Measurements from ENCODE around the gene FLAD1.
A peak's percentile ranks its signal among the peaks of the same experiment; 100 is the strongest.

FLAD1 gene

GRCh38 chr1:154951901-154952657 is 31.1 kb upstream of the FLAD1 start:
- peak in 1 of 2 donors; percentile 56 for DNase-seq (ENCODE audit: low read depth in 1 of 2, low spot score in 1 of 2)

GRCh38 chr1:154952664-154953063 is 30.5 kb upstream of the FLAD1 start:
- no peak for DNase-seq (ENCODE audit: low read depth in 1 of 2, low spot score in 1 of 2)

- DNase-seq (ENCODE audit: low read depth in 1 of 2, low spot score in 1 of 2), result no peak
Measured at GRCh38 chr1:154953611-154954038, 29.5 kb upstream of the FLAD1 start.

- DNase-seq (ENCODE audit: low read depth in 1 of 2, low spot score in 1 of 2), result no peak
Measured at GRCh38 chr1:154954541-154954940, 28.6 kb upstream of the FLAD1 start.

GRCh38 chr1:154955039-154955717 is 28.0 kb upstream of the FLAD1 start:
- peak in 1 of 2 donors; percentile 74 for DNase-seq (ENCODE audit: low read depth in 1 of 2, low spot score in 1 of 2)

GRCh38 chr1:154955718-154956543 is 27.2 kb upstream of the FLAD1 start, which contains the start of gene PBXIP1:
PBXIP1 (minus strand) TSS chr1:154956099; CDS start chr1:154953721, 2,378 bp downstream.
- peak; percentile 52 to 76 for DNase-seq (ENCODE audit: low read depth in 1 of 2, low spot score in 1 of 2)

GRCh38 chr1:154956544-154956941 is 26.6 kb upstream of the FLAD1 start:
- no peak for DNase-seq (ENCODE audit: low read depth in 1 of 2, low spot score in 1 of 2)

- DNase-seq (ENCODE audit: low read depth in 1 of 2, low spot score in 1 of 2), result no peak
Measured at GRCh38 chr1:154957091-154957657, 26.0 kb upstream of the FLAD1 start.

GRCh38 chr1:154958036-154958435 is 25.1 kb upstream of the FLAD1 start:
- DNase-seq (ENCODE audit: low read depth in 1 of 2, low spot score in 1 of 2), result no peak

GRCh38 chr1:154958681-154959425 is 24.3 kb upstream of the FLAD1 start:
- no peak for DNase-seq (ENCODE audit: low read depth in 1 of 2, low spot score in 1 of 2)

GRCh38 chr1:154959426-154959780 is 23.7 kb upstream of the FLAD1 start:
- no peak for DNase-seq (ENCODE audit: low read depth in 1 of 2, low spot score in 1 of 2)

GRCh38 chr1:154960446-154961136 is 22.6 kb upstream of the FLAD1 start:
- DNase-seq (ENCODE audit: low read depth in 1 of 2, low spot score in 1 of 2), result no peak

GRCh38 chr1:154961207-154962155 is 21.7 kb upstream of the FLAD1 start, which contains the start of gene PYGO2:
PYGO2 (minus strand) TSS chr1:154961782; CDS start chr1:154961576, 206 bp downstream.
- peak; percentile 67 to 69 for DNase-seq (ENCODE audit: low read depth in 1 of 2, low spot score in 1 of 2)

GRCh38 chr1:154962156-154962749 is 20.9 kb upstream of the FLAD1 start:
- no peak for DNase-seq (ENCODE audit: low read depth in 1 of 2, low spot score in 1 of 2)

- no peak for DNase-seq (ENCODE audit: low read depth in 1 of 2, low spot score in 1 of 2)
Measured at GRCh38 chr1:154962795-154963330, 20.3 kb upstream of the FLAD1 start.

- DNase-seq (ENCODE audit: low read depth in 1 of 2, low spot score in 1 of 2), result no peak
Measured at GRCh38 chr1:154963643-154964042, 19.5 kb upstream of the FLAD1 start.

GRCh38 chr1:154964359-154964758 is 18.8 kb upstream of the FLAD1 start:
- no peak for DNase-seq (ENCODE audit: low read depth in 1 of 2, low spot score in 1 of 2)

- no peak for DNase-seq (ENCODE audit: low read depth in 1 of 2, low spot score in 1 of 2)
Measured at GRCh38 chr1:154966111-154966510, 17.0 kb upstream of the FLAD1 start.

All from activated CD4-positive, alpha-beta T cell treated with anti-CD3 and anti-CD28 coated beads, Interleukin-2, amount 50 U/mL, for 24 hours (primary cell).